CD14-positive monocyte (primary cell): ENCODE results near the gene KCNQ1. TPM values are rescaled to one million over a fixed set of nuclear protein-coding genes. Genes with fewer than 3 reads are reported as not detected.

Experiments
- DNase-seq, 3 donors: peaks; one replicate each; pipeline ENCODE4 v3.0.0-alpha.2; 2011 to 2022
- H2AFZ ChIP-seq: 2 replicates; pipeline ENCODE4 v1.6.0; 2012; ENCODE audit warnings: mild to moderate bottlenecking, low read depth, low read length, inconsistent platforms; ENCODE audit not compliant: insufficient read depth, poor library complexity, severe bottlenecking
- H3K27ac ChIP-seq, 2 donors: 1 replicate in 1 of 2; 2 replicates in 1 of 2; pipeline ENCODE4 v1.5.1; 2012 to 2013; ENCODE audit warnings: low read length in 2 of 2, control low read depth in 1 of 2, inconsistent platforms in 1 of 2, low read depth in 1 of 2, mild to moderate bottlenecking in 1 of 2
- H3K27me3 ChIP-seq, 2 donors: one replicate each; pipeline versions ENCODE4 v1.6.0 to v1.6.1; 2011 to 2013; ENCODE audit warnings: low read length in 2 of 2; ENCODE audit not compliant: control insufficient read depth in 2 of 2, insufficient read depth in 2 of 2
- H3K36me3 ChIP-seq, 2 donors: replicated peaks in 1 of 2; 1 replicate in 1 of 2; 2 replicates in 1 of 2; pipeline versions ENCODE4 v1.5.1 to v1.6.1; 2012 to 2013; ENCODE audit warnings: low read length in 2 of 2, control low read depth in 1 of 2, inconsistent platforms in 1 of 2, mild to moderate bottlenecking in 1 of 2; ENCODE audit not compliant: insufficient read depth in 2 of 2, control insufficient read depth in 1 of 2
- H3K4me1 ChIP-seq, 2 donors: 1 replicate in 1 of 2; 2 replicates in 1 of 2; pipeline versions ENCODE4 v1.5.1 to v1.6.1; 2012 to 2013; ENCODE audit warnings: low read length in 2 of 2, control low read depth in 1 of 2, inconsistent platforms in 1 of 2, mild to moderate bottlenecking in 1 of 2, moderate library complexity in 1 of 2; ENCODE audit not compliant: insufficient read depth in 2 of 2, control insufficient read depth in 1 of 2
- H3K4me2 ChIP-seq: replicated peaks from 2 replicates; pipeline ENCODE3; 2012; ENCODE audit warnings: low read length, moderate library complexity, mild to moderate bottlenecking; ENCODE audit not compliant: poor library complexity, severe bottlenecking; ENCODE audit errors: extremely low read depth
- H3K4me3 ChIP-seq, 3 experiments: fragments of 200-600 bp in 1 of 3; sonication (generic) in 1 of 3; replicated peaks in 1 of 3; 1 replicate in 2 of 3; 2 replicates in 1 of 3; pipeline ENCODE4 v1.5.1; 2011 to 2013; ENCODE audit warnings: low read length in 3 of 3, mild to moderate bottlenecking in 3 of 3, control low read depth in 2 of 3, low read depth in 2 of 3, inconsistent platforms in 1 of 3, moderate library complexity in 1 of 3
- H3K79me2 ChIP-seq: 2 replicates; pipeline ENCODE4 v1.6.0; 2012; ENCODE audit warnings: mild to moderate bottlenecking, control low read depth, inconsistent platforms, low read length, moderate library complexity; ENCODE audit not compliant: insufficient read depth
- H3K9ac ChIP-seq: 2 replicates; pipeline ENCODE4 v1.6.0; 2017; ENCODE audit warnings: low read length, mild to moderate bottlenecking; ENCODE audit not compliant: insufficient read depth, poor library complexity, severe bottlenecking
- H3K9me3 ChIP-seq, 2 donors: replicated peaks in 1 of 2; 1 replicate in 1 of 2; 2 replicates in 1 of 2; pipeline versions ENCODE4 v1.5.1 to v1.6.1; 2012 to 2013; ENCODE audit warnings: low read length in 2 of 2, control low read depth in 1 of 2; ENCODE audit not compliant: control insufficient read depth in 1 of 2, insufficient read depth in 1 of 2
- H4K20me1 ChIP-seq: 2 replicates; pipeline ENCODE4 v1.6.0; 2012; ENCODE audit warnings: mild to moderate bottlenecking, low read length, control low read depth, moderate library complexity; ENCODE audit not compliant: insufficient read depth
- H3K27ac Mint-ChIP-seq, 7 donors: one replicate each; pipeline ENCODE4 v1.8.0; 2020; ENCODE audit warnings: mild to moderate bottlenecking in 7 of 7, mixed read lengths in 7 of 7, moderate library complexity in 6 of 7, inconsistent platforms in 2 of 7
- H3K27me3 Mint-ChIP-seq, 3 donors: one replicate each; pipeline ENCODE4 v1.8.0; 2021 to 2022; ENCODE audit warnings: low read depth in 3 of 3, mild to moderate bottlenecking in 3 of 3, mixed read lengths in 3 of 3, moderate library complexity in 3 of 3, inconsistent platforms in 1 of 3
- H3K36me3 Mint-ChIP-seq, 2 donors: one replicate each; pipeline ENCODE4 v1.8.0; 2020; ENCODE audit warnings: mixed read lengths in 2 of 2, inconsistent platforms in 1 of 2, mild to moderate bottlenecking in 1 of 2
- H3K4me1 Mint-ChIP-seq: one replicate; pipeline ENCODE4 v1.8.0; 2020; ENCODE audit warnings: mild to moderate bottlenecking, mixed read lengths
- H3K4me3 Mint-ChIP-seq, 2 donors: one replicate each; pipeline ENCODE4 v1.8.0; 2020; ENCODE audit warnings: mild to moderate bottlenecking in 2 of 2, mixed read lengths in 2 of 2, moderate library complexity in 1 of 2
- H3K9me3 Mint-ChIP-seq, 7 donors: one replicate each; pipeline ENCODE4 v1.8.0; 2020 to 2022; ENCODE audit warnings: mixed read lengths in 7 of 7, mild to moderate bottlenecking in 6 of 7, moderate library complexity in 6 of 7, inconsistent platforms in 2 of 7
- WGBS: methylation state at CpG from one replicate; pipeline ENCODE4 v1.1.5; 2013; ENCODE audit warnings: missing lambda C conversion rate; ENCODE audit not compliant: insufficient coverage; 5-methylcytosine and 5-hydroxymethylcytosine counted together
- intact Hi-C, 2 donors: fragments of 100-400 bp; cut with micrococcal nuclease; formaldehyde crosslinking; loops; one replicate each; pipeline versions ENCODE4 v1.15.0 to v1.15.1; 2023
- polyA plus RNA-seq, 3 donors: library from polyadenylated mRNA; depleted of rRNA in 1 of 3; unstranded in 2 of 3; stranded (reverse) in 1 of 3; fragments of 300-500 nt in 2 of 3; fragments of >200 nt in 1 of 3; fragmentation: Illumina TruSeq in 2 of 3; gene quantifications; 1 replicate in 2 of 3; 2 replicates in 1 of 3; pipeline ENCODE4 v1.2.3, GENCODE V29; 2012 to 2021
- TF ChIP-seq, protein P1 (sequence below): fragments of 200-600 bp; IDR thresholded peaks from one replicate; pipeline ENCODE4 v1.8.0; 2022; ENCODE audit warnings: antibody characterized with exemption, mild to moderate bottlenecking

KCNQ1 gene
- polyA plus RNA-seq, 3 donors = 14.9 to 31.8 (median 21.6) TPM

DNA sequence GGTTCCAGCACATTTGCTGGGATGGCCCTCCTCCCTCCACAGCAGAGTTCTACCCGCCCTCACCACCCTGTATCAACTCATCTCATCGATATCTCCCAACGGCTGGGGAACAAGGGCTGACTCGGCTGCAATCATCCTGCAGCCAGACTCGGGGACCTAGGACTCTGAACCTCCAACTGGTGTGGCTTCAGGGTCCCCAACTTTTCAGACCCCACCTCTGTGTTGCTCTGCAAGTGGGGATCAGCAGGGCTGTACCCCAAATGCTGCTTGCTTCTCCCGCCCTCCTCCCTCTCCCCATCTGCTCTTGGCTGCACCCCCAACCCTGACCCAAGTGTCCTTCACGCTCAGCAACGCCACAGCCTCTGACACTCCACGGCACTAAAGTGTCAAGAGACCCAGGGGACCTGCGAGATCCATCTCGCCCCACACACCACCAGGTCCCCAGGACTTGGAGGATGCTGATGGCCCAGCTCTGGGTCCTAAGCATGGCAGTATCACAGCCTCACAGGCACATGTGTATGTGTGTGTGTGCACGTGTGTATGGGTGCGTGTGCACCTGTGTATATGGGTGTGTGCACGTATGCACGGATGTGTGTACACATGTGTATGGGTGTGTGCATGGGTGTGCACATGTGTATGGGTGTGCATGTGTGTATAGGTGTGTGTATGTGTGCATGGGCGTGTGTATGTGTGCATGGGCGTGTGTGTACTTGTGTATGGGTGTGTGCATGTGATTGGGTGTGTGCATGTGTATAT is 26.4 kb downstream of the KCNQ1 start:
- Histone ChIP-seq H3K27me3 (no peaks in the 10 kb centered on the region), H4K20me1 (peaks cover 96% of the 10 kb centered on the region), H3K27ac (no peak overlapping the region), H3K4me1 (peaks cover 31 to 37% of the 10 kb centered on the region in 2 donors), H2AFZ (no peak overlapping the region), H3K36me3 (peaks cover 0 to 3% of the 10 kb centered on the region in 2 donors), H3K4me3 (no peak overlapping the region), H3K4me2 (no peak overlapping the region), H3K79me2 (peaks cover 74% of the 10 kb centered on the region), H3K9ac (no peak overlapping the region), H3K9me3 (no peaks in the 10 kb centered on the region)
- Mint-ChIP-seq H3K4me3 (no peak overlapping the region), H3K9me3 (peaks cover 0 to 6% (median 3%) of the 10 kb centered on the region in 7 donors), H3K27me3 (peaks cover 6 to 14% (median 11%) of the 10 kb centered on the region in 3 donors), H3K36me3 (peaks cover 33 to 40% of the 10 kb centered on the region in 2 donors), H3K27ac (peak overlapping the region in 2 of 7 donors; percentile 34 to 40), H3K4me1 (peaks cover 55% of the 10 kb centered on the region)
- DNase-seq = no peak
- intact Hi-C loops = no loop called here
- 97% methylated on average over 17 of the region's 17 CpGs for WGBS
- TF ChIP-seq, protein P1, sequence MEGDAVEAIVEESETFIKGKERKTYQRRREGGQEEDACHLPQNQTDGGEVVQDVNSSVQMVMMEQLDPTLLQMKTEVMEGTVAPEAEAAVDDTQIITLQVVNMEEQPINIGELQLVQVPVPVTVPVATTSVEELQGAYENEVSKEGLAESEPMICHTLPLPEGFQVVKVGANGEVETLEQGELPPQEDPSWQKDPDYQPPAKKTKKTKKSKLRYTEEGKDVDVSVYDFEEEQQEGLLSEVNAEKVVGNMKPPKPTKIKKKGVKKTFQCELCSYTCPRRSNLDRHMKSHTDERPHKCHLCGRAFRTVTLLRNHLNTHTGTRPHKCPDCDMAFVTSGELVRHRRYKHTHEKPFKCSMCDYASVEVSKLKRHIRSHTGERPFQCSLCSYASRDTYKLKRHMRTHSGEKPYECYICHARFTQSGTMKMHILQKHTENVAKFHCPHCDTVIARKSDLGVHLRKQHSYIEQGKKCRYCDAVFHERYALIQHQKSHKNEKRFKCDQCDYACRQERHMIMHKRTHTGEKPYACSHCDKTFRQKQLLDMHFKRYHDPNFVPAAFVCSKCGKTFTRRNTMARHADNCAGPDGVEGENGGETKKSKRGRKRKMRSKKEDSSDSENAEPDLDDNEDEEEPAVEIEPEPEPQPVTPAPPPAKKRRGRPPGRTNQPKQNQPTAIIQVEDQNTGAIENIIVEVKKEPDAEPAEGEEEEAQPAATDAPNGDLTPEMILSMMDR = no peak

DNA sequence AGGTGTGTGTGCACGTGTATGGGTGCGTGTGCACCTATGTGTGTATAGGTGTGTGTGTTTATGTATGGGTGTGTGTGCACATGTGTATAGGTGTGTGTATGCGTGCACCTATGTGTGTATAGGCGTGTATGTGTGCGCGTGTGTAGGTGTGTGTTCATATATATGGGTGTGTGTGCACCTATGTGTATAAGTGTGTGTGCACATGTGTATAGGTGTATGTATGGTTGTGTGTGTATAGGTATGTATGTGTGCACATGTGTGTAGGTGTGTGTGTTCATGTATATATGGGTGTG is 26.9 kb downstream of the KCNQ1 start:
- Histone ChIP-seq H3K9ac (no peak overlapping the region), H3K4me3 (no peak overlapping the region), H3K4me1 (peaks cover 29 to 36% of the 10 kb centered on the region in 2 donors), H3K9me3 (no peaks in the 10 kb centered on the region), H3K36me3 (peaks cover 0 to 3% of the 10 kb centered on the region in 2 donors), H4K20me1 (peaks cover 91% of the 10 kb centered on the region), H2AFZ (no peak overlapping the region), H3K4me2 (no peak overlapping the region), H3K79me2 (peaks cover 69% of the 10 kb centered on the region), H3K27me3 (no peaks in the 10 kb centered on the region), H3K27ac (no peak overlapping the region)
- WGBS = 96% methylated on average over 6 of the region's 6 CpGs
- Mint-ChIP-seq H3K36me3 (peaks cover 35 to 42% of the 10 kb centered on the region in 2 donors), H3K27me3 (peaks cover 6 to 13% (median 9%) of the 10 kb centered on the region in 3 donors), H3K4me3 (no peak overlapping the region), H3K4me1 (peaks cover 55% of the 10 kb centered on the region), H3K27ac (peak overlapping the region in 1 of 7 donors; percentile 34), H3K9me3 (peaks cover 0 to 7% (median 3%) of the 10 kb centered on the region in 7 donors)
- no peak for DNase-seq
- TF ChIP-seq, protein P1 = no peak
- intact Hi-C loops = no loop called here
